NCI-H345 treated with DMSO at 0.1 percent for 48 hours (cell line): ENCODE data around the gene SPTAN1.
"Not testable (repeated sequence)": the region's sequence is repeated elsewhere in the genome, so short reads cannot be mapped to it uniquely, and the experiment has no call there.

Experiments
- DNase-seq: peaks from one replicate; lab custom pipeline; 2025; ENCODE audit not compliant: unreplicated experiment; lab: John Stamatoyannopoulos, UW

The SPTAN1 gene

DNA sequence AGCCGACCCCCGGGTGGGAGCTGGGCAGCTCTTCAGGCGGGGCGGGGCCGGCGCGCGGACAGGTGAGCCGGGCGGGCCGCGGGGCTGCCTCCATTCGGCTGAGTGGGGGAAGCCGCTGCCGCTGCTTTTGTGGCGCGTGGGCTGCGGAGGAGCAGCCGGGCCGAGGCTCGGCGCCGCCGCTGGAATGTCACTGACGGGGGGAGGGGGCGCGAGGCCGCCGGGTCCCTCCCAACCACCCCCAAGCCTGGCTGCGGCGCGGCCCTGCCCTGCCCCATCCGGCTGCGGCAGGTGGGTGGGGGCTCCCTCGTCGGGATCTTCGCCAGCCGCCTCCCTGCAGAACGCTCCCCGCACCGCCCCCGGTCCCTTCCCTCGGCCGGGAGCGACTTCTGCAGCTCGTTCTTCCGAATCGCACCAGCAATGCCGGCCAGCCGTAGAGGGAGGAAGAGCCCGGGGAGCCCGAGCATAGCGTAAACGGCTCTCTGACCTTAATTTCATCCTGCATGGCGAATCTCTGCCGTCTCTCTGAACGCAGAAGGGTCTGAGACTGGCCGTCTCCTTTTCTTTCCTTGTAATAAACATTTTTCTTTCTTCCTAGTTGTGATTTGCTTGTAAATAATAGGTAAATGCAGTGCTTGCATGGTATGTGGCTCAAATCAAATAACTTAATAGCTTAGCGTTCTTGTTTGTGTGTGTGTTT is 505 bp downstream of the SPTAN1 start:
- DNase-seq = peak; percentile 30

GRCh38 chr9:128553728-128554127 is 1.3 kb downstream of the SPTAN1 start:
- no peak for DNase-seq

DNA sequence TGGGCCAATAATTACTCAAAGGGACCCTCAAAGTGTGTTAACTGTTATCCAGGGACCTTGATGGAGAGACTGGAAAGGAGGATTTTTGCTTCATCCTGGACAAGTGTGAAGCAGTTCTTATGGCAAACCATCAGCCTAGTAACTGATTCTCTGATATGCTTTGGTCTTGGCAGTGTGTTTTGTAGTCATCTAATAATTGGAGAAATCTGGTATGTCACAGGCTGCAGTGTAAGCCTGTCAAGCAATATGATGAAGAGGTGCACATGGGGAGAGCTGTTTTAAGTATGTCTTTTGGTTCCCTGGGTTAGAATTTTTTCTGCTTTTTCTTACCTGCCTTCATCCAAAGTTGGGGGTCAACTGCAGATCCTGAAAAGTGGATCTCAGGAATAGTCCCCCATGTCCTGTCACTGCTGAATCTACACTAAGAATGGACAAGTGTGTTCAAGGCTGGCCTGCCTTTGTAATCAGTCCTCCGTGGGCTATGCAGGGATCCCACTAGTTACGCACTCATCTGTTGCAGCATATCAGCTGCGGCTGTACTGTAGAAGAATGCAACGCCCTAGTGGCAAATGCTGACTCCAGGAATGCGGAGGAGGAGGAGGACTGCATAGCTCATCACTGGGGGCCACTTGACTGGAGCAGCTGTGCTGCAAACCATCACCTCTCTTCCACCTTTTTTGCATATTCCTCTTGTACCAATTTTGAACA is 1.9 kb downstream of the SPTAN1 start:
- no peak for DNase-seq

DNA sequence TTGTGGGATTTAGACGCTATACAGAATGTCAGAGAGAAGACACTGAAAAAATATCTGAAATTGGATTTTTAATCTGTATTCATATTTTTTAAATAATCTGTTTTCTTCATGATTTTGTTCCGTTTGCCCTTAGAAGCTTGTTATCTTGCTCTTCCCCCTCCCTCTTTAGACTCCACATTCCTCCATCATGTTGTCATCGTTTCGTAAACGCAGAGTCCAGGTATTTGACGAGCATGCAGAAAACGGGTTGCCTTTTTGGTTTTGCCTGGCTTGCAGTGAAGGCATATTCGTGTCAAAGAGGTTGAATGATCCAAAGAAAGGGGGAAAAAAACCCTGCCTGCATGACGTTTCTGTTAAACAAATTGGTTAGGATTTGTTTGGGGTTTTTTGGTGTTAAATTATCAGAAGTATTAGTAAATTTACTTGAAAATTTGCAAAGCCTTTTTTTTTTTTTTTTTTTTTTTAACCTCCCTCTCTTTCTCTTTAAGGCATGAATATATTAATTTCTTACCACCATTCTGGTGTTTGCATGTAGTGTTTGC is 2.9 kb downstream of the SPTAN1 start:
- no peak for DNase-seq

DNA sequence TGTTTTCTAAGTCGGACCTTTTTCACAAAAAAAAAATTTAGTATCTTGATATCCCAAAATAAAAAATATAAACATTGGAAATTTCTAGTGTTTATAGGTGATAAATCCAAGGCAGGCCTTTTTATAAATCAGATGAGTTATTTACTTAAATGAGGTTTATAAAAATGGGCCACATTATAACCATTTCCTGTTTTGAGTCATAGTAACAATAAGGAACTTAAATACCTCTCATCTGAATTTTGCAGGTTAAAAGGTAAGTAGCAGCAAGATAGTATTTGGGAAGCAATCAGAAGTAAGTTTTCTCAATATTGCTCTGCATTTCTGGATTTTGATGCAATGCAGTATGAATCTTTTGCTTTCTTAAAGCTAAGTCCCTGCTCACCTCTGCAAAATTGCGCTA is 3.9 kb downstream of the SPTAN1 start:
- no peak for DNase-seq

- no peak for DNase-seq
Measured at GRCh38 chr9:128556926-128557634, 4.7 kb downstream of the SPTAN1 start.

DNA sequence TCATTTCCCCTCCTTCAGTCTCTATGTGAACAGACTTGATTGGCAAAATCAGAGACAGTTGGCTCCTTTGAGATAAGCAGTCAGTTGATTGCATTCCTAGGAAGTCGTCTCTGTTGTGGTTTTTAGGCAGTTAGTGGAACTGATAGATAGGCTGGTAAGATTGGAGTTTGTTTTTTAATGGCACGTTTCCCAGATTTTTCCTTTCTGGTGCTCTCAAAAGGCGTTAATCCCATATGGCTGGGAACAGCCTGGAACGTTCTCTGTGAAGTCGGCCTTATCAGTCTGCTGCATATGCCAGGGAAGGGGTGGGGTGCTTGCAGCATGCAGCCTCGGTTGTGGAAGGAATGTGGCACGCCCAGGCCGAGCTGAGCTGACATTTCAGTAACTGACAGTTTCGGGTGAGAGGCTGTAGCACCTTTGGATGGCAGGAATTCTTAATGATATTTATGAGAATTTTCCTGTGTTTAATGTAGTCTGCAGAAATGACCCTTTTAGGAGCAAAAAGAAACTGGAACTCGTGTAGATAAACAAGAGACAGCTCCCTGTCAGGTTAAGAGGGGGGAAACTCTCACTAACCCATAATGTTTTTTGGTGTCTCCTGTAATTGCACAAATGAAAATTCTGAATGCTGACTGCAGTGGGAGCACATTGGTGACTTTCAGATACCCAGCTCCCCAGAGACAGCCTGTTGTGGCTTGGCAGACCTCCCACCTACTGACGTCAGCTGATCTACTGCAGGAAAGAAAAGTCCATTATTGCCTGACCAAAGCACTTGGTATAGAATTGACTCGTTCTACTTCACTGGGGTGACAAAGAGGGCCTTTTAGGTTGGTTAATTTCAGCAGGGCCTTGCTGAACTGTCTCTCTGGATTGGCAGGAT is 6.3 kb downstream of the SPTAN1 start:
- DNase-seq = peak; percentile 70

GRCh38 chr9:128565578-128565977 is 13.2 kb downstream of the SPTAN1 start:
- DNase-seq = no peak

GRCh38 chr9:128568470-128569078 is 16.2 kb downstream of the SPTAN1 start:
- no peak for DNase-seq

DNA sequence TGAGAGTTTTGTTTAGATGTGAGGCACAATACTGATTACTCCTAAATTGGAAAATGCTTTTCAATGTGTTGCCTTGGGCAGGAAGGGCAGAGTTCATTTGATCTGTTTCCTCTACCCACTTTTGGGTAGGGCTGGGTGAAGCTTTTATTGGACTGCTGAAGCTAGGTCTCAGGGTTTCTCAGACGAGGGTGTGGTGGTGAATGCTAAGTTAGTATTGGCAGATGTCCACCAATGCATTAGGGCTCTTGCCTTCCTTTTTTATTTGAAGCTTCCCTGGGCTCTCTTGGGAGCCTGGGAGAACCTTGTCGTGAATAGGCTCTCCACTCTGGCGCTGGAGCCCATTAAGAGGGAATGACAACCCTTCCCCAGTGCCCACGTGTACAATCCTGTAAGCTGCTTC is 23.1 kb downstream of the SPTAN1 start:
- DNase-seq = no peak

- no peak for DNase-seq
Measured at GRCh38 chr9:128575916-128576315, 23.5 kb downstream of the SPTAN1 start.

- DNase-seq = no peak
Measured at GRCh38 chr9:128577206-128577605, 24.8 kb downstream of the SPTAN1 start.

DNA sequence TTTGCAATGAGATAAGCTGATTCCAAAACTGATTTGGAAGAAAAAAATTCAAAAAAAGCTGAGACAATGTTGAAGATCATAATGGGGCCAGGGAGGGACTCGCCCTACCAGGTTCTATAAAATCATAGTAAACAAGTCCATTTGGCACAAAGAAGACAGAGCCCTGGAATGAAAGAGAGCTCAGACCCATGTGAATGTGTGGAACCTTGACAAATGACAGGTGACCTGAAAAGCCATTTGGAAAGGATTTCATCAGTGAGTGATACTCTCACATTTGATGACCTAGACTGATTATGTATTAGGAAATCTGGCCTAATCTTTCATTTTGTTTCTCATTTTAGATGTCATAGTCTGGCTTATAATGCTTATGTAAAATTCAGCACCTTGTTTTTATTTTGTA is 26.8 kb downstream of the SPTAN1 start:
- DNase-seq = no peak

DNA sequence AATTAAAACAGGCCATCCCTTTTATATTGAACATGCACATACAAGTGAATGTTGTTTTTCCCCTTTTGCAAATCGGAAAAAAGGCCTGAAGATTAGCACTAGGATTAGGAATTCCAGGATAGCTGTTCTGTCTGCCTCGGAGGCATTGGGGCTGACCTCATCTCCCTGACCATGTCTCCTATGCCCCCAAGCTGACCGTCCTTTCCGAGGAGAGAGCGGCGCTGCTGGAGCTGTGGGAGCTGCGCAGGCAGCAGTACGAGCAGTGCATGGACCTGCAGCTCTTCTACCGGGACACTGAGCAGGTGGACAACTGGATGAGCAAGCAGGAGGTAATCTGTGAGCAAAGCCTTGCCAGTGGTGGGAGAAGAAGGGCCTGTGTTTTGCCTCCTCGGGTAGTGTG is 28.3 kb downstream of the SPTAN1 start:
- DNase-seq = no peak

DNA sequence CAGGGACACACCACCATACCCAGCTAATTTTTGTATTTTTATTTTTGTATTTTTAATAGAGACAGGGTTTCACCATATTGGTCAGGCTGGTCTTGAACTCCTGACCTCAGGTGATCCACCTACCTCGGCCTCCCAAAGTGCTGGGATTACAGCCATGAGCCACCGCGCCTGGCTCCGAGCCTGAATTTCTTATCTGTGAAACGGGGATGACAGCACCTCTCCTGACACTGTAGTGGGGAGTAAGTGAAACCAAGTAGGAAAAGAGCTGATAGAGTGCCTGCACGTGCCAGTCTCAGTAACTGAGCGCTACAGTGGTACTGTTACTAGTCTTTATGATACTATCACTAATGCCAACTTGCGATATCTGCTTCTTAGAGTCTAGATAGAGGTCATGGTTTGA is 32.8 kb downstream of the SPTAN1 start:
- not testable (repeated sequence) for DNase-seq

- not testable (repeated sequence) for DNase-seq
Measured at GRCh38 chr9:128586934-128587333, 34.5 kb downstream of the SPTAN1 start.

GRCh38 chr9:128587453-128587852 is 35.1 kb downstream of the SPTAN1 start:
- DNase-seq = no peak

DNA sequence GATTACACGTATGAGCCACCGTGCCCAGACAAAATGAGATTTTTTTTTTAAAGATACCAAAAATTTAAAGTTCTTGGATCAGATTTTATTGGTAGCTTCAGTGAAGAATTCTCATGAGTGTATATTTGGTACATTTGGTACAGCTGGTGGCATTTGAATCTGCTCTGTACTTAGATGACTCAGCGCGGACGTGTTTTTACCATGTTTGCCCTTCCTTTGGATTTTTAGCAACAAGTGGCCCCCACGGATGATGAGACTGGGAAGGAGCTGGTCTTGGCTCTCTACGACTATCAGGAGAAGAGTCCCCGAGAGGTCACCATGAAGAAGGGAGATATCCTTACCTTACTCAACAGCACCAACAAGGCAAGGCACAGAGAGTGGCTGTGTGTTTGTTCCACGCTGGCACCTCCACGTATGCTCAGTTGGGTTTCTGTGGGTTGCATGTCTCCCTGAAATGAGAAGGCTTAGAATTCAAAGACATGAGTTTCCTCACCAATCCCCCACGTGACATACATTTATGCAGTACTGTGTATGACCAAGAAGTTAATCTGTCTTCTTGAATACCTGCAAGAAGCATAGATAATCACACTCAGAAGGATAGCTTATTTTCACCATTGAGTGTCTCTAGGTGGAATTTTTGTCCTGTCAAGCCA is 36.3 kb downstream of the SPTAN1 start:
- DNase-seq = no peak

DNA sequence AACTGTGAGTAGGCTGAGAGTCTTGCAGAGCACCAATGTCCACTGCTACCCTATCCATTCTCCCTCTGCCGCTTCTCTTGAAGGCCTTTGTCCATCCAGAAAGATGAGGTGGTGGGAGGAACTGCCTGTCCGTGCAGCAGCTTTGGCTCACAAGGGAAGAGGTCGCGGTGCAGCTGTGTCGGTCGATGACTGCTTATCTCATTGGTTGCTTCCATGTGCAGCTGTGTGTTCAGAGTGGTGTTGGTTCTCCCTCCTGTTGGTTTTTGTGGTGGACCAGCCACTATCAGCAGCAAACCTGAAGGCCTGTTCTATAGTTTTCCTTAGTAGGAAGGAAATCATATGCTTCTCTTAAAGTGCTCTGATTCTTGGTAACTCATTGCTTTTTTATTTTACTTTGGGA is 40.7 kb downstream of the SPTAN1 start:
- no peak for DNase-seq

GRCh38 chr9:128593856-128594255 is 41.5 kb downstream of the SPTAN1 start:
- DNase-seq = no peak
